GM21526 (cell line): ENCODE results near the gene ZNF410.

Experiments used
- ATAC-seq: cut with Tn5 transposase; IDR thresholded peaks from one replicate; pipeline ENCODE4 v1.9.1; 2021; ENCODE audit warnings: moderate library complexity; ENCODE audit not compliant: unreplicated experiment, low FRiP score

The ZNF410 gene

DNA sequence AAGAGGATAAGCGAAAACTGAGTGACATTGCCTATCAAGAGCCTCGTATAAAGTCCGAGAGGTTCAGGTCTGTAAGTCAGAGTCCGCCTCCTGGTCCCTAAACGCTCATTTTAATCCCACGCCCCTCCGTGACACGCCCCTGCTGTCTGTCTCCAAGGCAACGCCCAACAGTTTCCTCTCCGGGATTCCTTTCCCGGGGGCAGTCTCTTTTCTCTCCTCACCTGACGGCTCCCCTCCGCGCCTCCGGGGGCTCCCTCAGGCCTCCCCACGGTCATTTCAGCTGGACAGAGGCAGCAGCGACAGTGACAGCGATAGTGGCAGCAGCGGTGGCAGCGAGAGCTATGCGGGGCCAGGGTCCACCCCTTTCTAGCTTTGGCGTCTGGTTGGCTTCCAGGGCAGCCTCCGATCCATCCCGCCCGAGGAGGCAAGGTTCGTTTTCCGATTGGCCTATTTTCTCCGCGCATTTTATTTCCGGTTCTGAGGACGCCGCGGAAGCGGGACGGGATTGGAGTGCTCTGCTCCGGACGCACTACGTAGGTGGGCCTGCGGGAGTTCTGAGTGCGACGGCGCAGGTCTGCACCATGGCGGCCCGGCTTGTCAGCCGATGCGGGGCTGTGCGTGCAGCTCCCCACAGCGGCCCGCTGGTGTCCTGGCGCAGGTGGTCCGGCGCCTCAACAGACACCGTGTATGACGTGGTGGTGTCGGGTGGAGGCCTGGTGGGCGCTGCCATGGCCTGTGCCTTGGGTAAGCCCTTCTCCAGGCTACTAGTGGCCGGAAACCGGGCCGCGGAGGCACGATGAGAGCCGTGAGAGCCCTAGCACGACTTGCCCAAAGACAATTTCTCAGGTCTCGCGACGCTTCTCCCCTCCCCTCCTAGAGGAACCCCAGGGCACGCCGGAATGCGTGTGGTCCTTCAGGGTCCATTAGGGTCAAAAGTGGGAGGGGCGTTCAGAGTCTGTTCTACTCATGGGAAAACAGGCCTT, 63.4 kb downstream of the ZNF410 start, which contains the start of the genes COQ6 and FAM161B:
TSS of gene COQ6 (plus strand) at position 551 of the 983 bp plus-strand sequence. CDS start at position 582, 31 bp downstream.
TSS of gene FAM161B (minus strand) at position 343 of the 983 bp plus-strand sequence. CDS start at position 275, 68 bp downstream.
- peak; percentile 78 for ATAC-seq

DNA sequence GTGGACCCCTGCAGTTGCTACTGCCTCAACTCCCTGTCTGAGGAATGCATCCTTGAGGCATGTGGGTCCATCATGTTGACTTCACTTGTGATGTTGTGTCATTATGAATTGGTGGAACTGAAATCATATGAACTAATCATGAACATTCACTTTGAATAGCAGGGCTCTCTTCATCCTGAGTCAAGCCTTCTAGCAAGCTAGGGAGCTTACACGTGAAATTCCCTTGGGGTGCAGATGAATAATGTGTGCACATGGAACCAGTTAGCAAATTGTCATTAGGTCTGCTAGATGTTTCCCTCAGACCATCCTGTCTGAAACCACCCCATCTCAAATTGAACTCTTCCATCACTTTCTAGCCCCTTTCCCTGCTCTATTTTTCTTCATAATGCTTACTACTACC, 67.1 kb downstream of the ZNF410 start:
- no peak for ATAC-seq

- ATAC-seq, result no peak
Observed at GRCh38 chr14:73955674-73956073, 69.0 kb downstream of the ZNF410 start.

DNA sequence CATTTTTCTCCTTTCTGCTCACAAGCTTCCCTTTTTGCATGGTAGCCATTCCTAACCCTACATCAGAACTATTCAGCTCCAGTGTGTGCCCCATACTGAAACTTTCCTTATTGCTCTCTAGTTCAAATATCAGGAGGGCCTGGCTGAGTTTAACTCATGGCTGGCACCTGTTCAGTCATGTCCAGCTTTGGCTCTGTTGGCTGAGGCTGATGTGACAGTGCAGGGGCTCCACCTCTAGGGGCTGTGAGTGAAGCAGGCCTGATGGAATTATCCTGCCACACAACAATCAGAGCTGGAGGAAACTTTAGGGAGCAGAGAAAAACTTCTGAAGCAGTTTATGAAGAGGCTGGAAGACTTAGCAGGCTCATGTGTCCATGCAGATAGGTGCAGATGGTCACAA, 71.9 kb downstream of the ZNF410 start:
- no peak for ATAC-seq

DNA sequence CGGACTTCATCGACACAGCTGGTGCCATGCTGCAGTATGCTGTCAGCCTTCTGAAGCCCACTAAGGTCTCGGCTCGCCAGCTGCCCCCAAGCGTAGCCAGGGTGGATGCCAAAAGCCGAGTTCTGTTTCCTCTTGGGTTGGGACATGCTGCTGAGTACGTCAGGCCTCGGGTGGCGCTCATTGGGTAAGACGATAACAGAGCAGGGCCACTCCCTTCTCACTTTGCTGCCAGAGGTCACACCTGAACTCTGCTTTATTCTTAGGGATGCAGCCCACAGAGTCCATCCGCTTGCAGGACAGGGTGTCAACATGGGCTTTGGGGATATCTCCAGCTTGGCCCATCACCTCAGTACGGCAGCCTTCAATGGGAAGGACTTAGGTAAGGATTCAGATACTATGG, 74.5 kb downstream of the ZNF410 start:
- no peak for ATAC-seq

DNA sequence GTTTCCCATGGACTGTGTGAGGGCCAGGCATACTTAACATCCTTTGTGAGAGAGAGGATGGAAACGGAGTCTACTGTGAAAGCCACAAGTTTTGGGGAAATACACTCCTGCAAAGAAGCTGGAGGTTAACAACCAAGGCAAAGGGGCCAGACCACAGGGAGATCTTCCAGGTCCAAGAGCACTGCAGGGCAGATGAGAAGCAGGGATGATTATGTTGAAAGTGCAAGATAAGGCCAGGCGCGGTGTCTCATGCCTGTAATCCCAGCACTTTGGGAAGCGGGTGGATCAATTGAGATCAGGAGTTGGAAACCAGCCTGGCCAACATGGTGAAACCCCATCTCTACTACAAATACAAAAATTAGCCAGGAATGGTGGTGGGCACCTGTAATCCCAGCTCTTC, 78.6 kb downstream of the ZNF410 start:
- no peak for ATAC-seq

- ATAC-seq, result no peak
Observed at GRCh38 chr14:73968885-73969284, 82.2 kb downstream of the ZNF410 start.

GRCh38 chr14:73973497-73973896, 86.8 kb downstream of the ZNF410 start:
- ATAC-seq, result no peak

- ATAC-seq, result no peak
Observed at GRCh38 chr14:73976125-73976524, 89.5 kb downstream of the ZNF410 start.

DNA sequence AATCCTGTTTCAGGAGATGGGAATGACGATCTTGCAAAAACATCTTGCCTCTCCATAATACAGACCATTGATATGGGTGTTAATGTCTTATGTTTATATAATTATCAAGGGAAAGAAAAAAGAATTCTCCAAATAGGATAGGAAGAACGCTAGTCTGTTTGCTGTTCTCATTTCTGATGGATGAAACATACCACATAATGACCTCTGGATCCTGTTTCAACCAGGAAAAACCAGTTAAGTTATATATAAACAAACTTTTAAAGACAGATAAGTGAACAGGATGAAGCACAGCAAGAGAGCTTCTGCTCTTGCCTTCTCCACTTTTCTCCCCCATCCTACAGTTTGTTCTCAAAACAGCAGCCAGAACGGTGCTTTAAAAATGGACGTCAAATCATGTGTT, 91.2 kb downstream of the ZNF410 start:
- no peak for ATAC-seq
